MM.1S (cell line): ENCODE data around the gene PLA2G4E.

Experiments used
- DNase-seq: peaks from one replicate; pipeline ENCODE4 v3.0.0-alpha.2; 2015
- H2AFZ ChIP-seq: fragments of 300-600 bp; sonication (generic); 2 replicates; pipeline ENCODE4 v1.6.0; 2016; ENCODE audit warnings: antibody characterized with exemption, low read length
- H3F3A ChIP-seq: fragments of 300-600 bp; sonication (generic); 2 replicates; pipeline ENCODE4 v1.6.1; 2016; ENCODE audit warnings: mild to moderate bottlenecking, antibody characterized with exemption, low read length, moderate library complexity, mixed read lengths; ENCODE audit not compliant: insufficient read depth
- H3K27ac ChIP-seq: fragments of 300-600 bp; sonication (generic); 2 replicates; pipeline ENCODE4 v1.5.1; 2016; ENCODE audit warnings: mild to moderate bottlenecking, low read length
- H3K27me3 ChIP-seq: fragments of 300-600 bp; sonication (generic); replicated peaks from 2 replicates; pipeline ENCODE4 v1.6.0; 2016; ENCODE audit warnings: low read length; ENCODE audit not compliant: insufficient read depth
- H3K36me3 ChIP-seq: fragments of 300-600 bp; sonication (generic); replicated peaks from 2 replicates; pipeline ENCODE4 v1.6.1; 2016; ENCODE audit warnings: mild to moderate bottlenecking, low read length, mixed read lengths; ENCODE audit not compliant: insufficient read depth
- H3K4me1 ChIP-seq: fragments of 300-600 bp; sonication (generic); 2 replicates; pipeline ENCODE4 v1.6.1; 2016; ENCODE audit warnings: low read length, mixed read lengths
- H3K4me2 ChIP-seq: fragments of 300-600 bp; sonication (generic); 2 replicates; pipeline ENCODE4 v1.6.0; 2016; ENCODE audit warnings: low read depth, low read length
- H3K4me3 ChIP-seq: fragments of 300-600 bp; sonication (generic); 2 replicates; pipeline ENCODE4 v1.5.1; 2016; ENCODE audit warnings: low read length, mixed read lengths
- H3K79me2 ChIP-seq: fragments of 300-600 bp; sonication (generic); 2 replicates; pipeline ENCODE4 v1.6.1; 2016; ENCODE audit warnings: mixed run types, low read length, mixed read lengths
- H3K9ac ChIP-seq: fragments of 300-600 bp; sonication (generic); 2 replicates; pipeline ENCODE4 v1.6.1; 2016; ENCODE audit warnings: low read length, mixed read lengths
- H3K9me2 ChIP-seq: fragments of 300-600 bp; sonication (generic); replicated peaks from 2 replicates; pipeline ENCODE4 v1.6.1; 2016; ENCODE audit warnings: mild to moderate bottlenecking, low read length, mixed read lengths; ENCODE audit not compliant: insufficient read depth
- H3K9me3 ChIP-seq: fragments of 300-600 bp; sonication (generic); replicated peaks from 2 replicates; pipeline ENCODE4 v1.6.1; 2016; ENCODE audit warnings: mild to moderate bottlenecking, low read length, mixed read lengths; ENCODE audit not compliant: insufficient read depth
- H4K20me1 ChIP-seq: fragments of 300-600 bp; sonication (generic); 2 replicates; pipeline ENCODE4 v1.6.1; 2016; ENCODE audit warnings: mild to moderate bottlenecking, low read length, moderate library complexity, mixed read lengths; ENCODE audit not compliant: insufficient read depth
- CTCF ChIP-seq: fragments of 300-600 bp; sonication (generic); IDR thresholded peaks from 2 replicates; pipeline ENCODE4 v1.5.1; 2016; ENCODE audit warnings: antibody characterized with exemption, low read length, mixed read lengths
- EZH2 ChIP-seq: fragments of 300-600 bp; sonication (generic); optimal IDR thresholded peaks from 2 replicates; pipeline ENCODE3; 2017; ENCODE audit warnings: low read depth, mild to moderate bottlenecking, antibody characterized with exemption, low read length, mixed read lengths
- EZH2phosphoT487 ChIP-seq: fragments of 300-600 bp; sonication (generic); IDR thresholded peaks from 2 replicates; pipeline ENCODE4 v1.6.1; 2018; ENCODE audit warnings: antibody characterized with exemption, low read length

Gene PLA2G4E

GRCh38 chr15:41943543-41944312, 77.1 kb downstream of the PLA2G4E start:
- Histone ChIP-seq H3K4me1 (no peaks in the 10 kb centered on the region), H3K4me2 (no peak overlapping the region), H2AFZ (no peak overlapping the region), H3K9ac (no peak overlapping the region), H3K36me3 (no peaks in the 10 kb centered on the region), H3K9me2 (no peaks in the 10 kb centered on the region), H3K9me3 (no peaks in the 10 kb centered on the region), H3K27ac (no peak overlapping the region), H3K4me3 (no peak overlapping the region), H3K27me3 (no peaks in the 10 kb centered on the region), H3K79me2 (no peaks in the 10 kb centered on the region), H4K20me1 (no peaks in the 10 kb centered on the region), H3F3A (no peaks in the 10 kb centered on the region)
- TF ChIP-seq CTCF: no peak
- DNase-seq: no peak

GRCh38 chr15:41942886-41943285, 78.0 kb downstream of the PLA2G4E start:
- H3K79me2 ChIP-seq: no peaks in the 10 kb centered on the region
- H3K36me3 ChIP-seq: no peaks in the 10 kb centered on the region
- H3K4me1 ChIP-seq: no peaks in the 10 kb centered on the region
- no peak for DNase-seq
- H3K9ac ChIP-seq: no peak overlapping the region
- no peaks in the 10 kb centered on the region for H4K20me1 ChIP-seq
- TF ChIP-seq EZH2phosphoT487: no peak
- no peak overlapping the region for H3K4me3 ChIP-seq
- H2AFZ ChIP-seq: no peak overlapping the region
- H3K9me3 ChIP-seq: no peaks in the 10 kb centered on the region
- no peaks in the 10 kb centered on the region for H3K27me3 ChIP-seq
- H3F3A ChIP-seq: no peaks in the 10 kb centered on the region
- H3K4me2 ChIP-seq: no peak overlapping the region
- no peaks in the 10 kb centered on the region for H3K9me2 ChIP-seq
- no peak overlapping the region for H3K27ac ChIP-seq

GRCh38 chr15:41941644-41942415, 79.0 kb downstream of the PLA2G4E start:
- Histone ChIP-seq H3K9ac (no peak overlapping the region), H3K4me2 (no peak overlapping the region), H3K9me2 (no peaks in the 10 kb centered on the region), H2AFZ (no peak overlapping the region), H4K20me1 (no peaks in the 10 kb centered on the region), H3K79me2 (no peaks in the 10 kb centered on the region), H3F3A (no peaks in the 10 kb centered on the region), H3K9me3 (no peaks in the 10 kb centered on the region), H3K27ac (no peak overlapping the region), H3K4me3 (no peak overlapping the region), H3K27me3 (no peaks in the 10 kb centered on the region), H3K4me1 (no peaks in the 10 kb centered on the region), H3K36me3 (no peaks in the 10 kb centered on the region)
- DNase-seq: no peak
- TF ChIP-seq CTCF (no peak), EZH2 (no peak), EZH2phosphoT487 (no peak)

- H3K27ac ChIP-seq: no peak overlapping the region
- 0 out of 2 replicates have a peak, but pooled peaks cover 5% of the 10 kb centered on the region for H3F3A ChIP-seq
- H3K27me3 ChIP-seq: no peaks in the 10 kb centered on the region
- no peak overlapping the region for H3K4me3 ChIP-seq
- no peak overlapping the region for H2AFZ ChIP-seq
- no peaks in the 10 kb centered on the region for H3K36me3 ChIP-seq
- TF ChIP-seq EZH2phosphoT487 (no peak), EZH2 (no peak), CTCF (no peak)
- no peaks in the 10 kb centered on the region for H3K9me2 ChIP-seq
- H3K4me2 ChIP-seq: no peak overlapping the region
- no peaks in the 10 kb centered on the region for H4K20me1 ChIP-seq
- H3K4me1 ChIP-seq: peaks cover 7% of the 10 kb centered on the region
- H3K79me2 ChIP-seq: no peaks in the 10 kb centered on the region
- no peaks in the 10 kb centered on the region for H3K9me3 ChIP-seq
- no peak for DNase-seq
- no peak overlapping the region for H3K9ac ChIP-seq
These were observed 80.4 kb downstream of the PLA2G4E start for GRCh38 chr15:41940441-41940857.
